Skeletal muscle tissue (tissue), 4 donors: ENCODE data around the gene PAQR4. TPM values are rescaled to one million over a fixed set of nuclear protein-coding genes. Genes with fewer than 3 reads are reported as not detected.

ENCODE experiments used
- H3K27ac ChIP-seq: one replicate; pipeline ENCODE4 v1.7.0; 2013; ENCODE audit warnings: mild to moderate bottlenecking, low read depth, low read length, inconsistent platforms
- H3K27me3 ChIP-seq, 3 donors: one replicate each; pipeline ENCODE4 v1.7.0; 2013; ENCODE audit warnings: low read length in 3 of 3; ENCODE audit not compliant: control insufficient read depth in 3 of 3, insufficient read depth in 3 of 3
- H3K36me3 ChIP-seq, 3 donors: one replicate each; pipeline ENCODE4 v1.7.0; 2013; ENCODE audit warnings: low read length in 3 of 3; ENCODE audit not compliant: control insufficient read depth in 3 of 3, insufficient read depth in 3 of 3
- H3K4me1 ChIP-seq, 3 donors: one replicate each; pipeline ENCODE4 v1.7.0; 2013; ENCODE audit warnings: low read length in 3 of 3, mild to moderate bottlenecking in 3 of 3; ENCODE audit not compliant: control insufficient read depth in 3 of 3, insufficient read depth in 3 of 3
- H3K4me3 ChIP-seq, 3 donors: one replicate each; pipeline ENCODE4 v1.7.0; 2013; ENCODE audit warnings: low read length in 3 of 3
- H3K9ac ChIP-seq, 3 donors: one replicate each; pipeline ENCODE4 v1.7.0; 2013; ENCODE audit warnings: low read length in 3 of 3, mild to moderate bottlenecking in 3 of 3, moderate library complexity in 2 of 3, low read depth in 1 of 3
- H3K9me3 ChIP-seq, 3 donors: one replicate each; pipeline ENCODE4 v1.7.0; 2013; ENCODE audit warnings: low read length in 3 of 3; ENCODE audit not compliant: control insufficient read depth in 3 of 3
- total RNA-seq: library from RNA; depleted of rRNA; stranded (reverse); fragments of >200 nt; gene quantifications from one replicate; pipeline ENCODE4 v1.2.3, GENCODE V29; 2014
- donor health status: Osteomylitis.

Gene PAQR4
- total RNA-seq, 1 donor from 2014 or later: 2.1 TPM

DNA sequence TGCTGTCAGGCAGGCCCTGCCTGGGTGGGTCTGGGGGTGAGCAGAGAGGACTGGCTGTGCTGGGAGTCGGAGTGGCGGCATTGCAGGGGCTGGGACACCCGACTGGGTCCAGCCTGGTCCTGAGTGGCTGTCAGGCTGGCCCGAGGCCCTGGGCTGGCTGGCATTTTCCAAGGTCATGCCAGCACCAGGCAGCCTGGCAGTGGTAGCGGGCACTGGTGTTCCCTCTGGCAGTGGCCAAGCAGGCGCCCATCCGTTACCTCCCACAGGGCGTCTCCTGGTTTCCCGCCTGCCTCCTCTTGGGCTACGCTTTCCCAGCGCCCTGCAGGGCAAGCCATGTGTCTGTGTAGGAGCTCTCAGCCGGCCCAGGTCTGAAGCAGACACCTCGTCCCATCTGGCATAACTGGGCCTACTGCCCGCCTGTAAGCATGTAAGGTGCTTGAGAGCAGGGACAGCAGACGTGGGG lies 16.8 kb downstream of the PAQR4 start:
- Histone ChIP-seq H3K4me3 (peak overlapping the region in 2 of 3 donors; percentile 44 to 58), H3K27ac (peak overlapping the region; percentile 88), H3K36me3 (no peaks in the 10 kb centered on the region), H3K27me3 (peaks cover 0 to 9% (median 8%) of the 10 kb centered on the region in 3 donors), H3K4me1 (peaks cover 28 to 36% (median 30%) of the 10 kb centered on the region in 3 donors), H3K9me3 (no peaks in the 10 kb centered on the region), H3K9ac (peak overlapping the region; percentile 24 to 80 (median 40))

DNA sequence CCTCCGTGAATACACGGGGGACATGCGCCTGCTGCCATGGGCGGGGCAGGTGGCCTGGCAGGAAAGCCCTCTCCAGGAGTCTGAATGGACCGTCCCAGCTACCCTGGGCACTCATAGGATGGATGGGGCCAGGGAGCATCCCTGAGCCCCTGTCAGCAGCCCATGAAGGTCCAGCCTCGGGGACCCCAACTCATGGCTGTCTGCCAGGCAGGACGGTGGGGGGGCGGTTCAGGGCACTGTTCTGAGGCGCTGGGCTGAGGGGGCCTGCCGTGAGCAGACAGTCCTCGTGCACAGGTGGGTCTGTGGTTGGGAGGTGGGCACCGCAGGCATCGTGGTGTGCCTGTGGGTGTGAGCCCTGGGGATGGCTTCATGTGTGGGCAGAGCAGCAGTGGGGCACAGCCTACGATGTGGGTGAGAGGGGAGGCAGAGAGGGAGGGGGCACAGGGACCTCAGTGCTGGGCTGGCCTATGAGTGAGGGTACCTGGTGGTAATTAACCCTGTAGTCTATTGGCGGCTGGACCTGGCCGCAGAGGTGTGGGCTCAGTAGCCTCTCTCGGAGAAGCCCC lies 17.6 kb downstream of the PAQR4 start:
- Histone ChIP-seq H3K36me3 (no peaks in the 10 kb centered on the region), H3K9me3 (no peaks in the 10 kb centered on the region), H3K27ac (no peak overlapping the region), H3K9ac (peak overlapping the region in 1 of 3 donors; percentile 80), H3K4me3 (no peak overlapping the region), H3K27me3 (peaks cover 0 to 9% (median 8%) of the 10 kb centered on the region in 3 donors), H3K4me1 (peaks cover 27 to 36% (median 29%) of the 10 kb centered on the region in 3 donors)

DNA sequence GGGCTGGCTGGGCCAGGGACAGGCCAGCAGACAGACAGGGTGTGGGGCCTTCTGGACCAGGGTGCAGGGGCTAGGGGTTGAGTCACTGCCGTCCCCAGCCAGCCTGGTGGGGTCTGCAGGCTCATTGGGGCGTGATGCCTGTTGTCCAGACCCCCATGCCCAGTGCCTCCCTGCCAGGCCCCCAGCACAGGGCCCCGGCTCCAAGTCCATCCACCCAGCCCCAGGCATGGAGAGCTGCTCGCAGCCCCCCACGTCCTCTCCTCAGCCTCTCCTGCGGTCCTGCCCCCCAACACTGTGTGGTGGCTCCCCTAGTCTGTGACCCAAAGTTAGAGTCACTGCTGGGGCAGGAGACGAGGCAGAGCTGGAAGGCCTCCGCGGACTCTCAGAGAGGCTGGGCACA lies 18.1 kb downstream of the PAQR4 start:
- no peaks in the 10 kb centered on the region for H3K36me3 ChIP-seq
- H3K27ac ChIP-seq: no peak overlapping the region
- no peaks in the 10 kb centered on the region for H3K9me3 ChIP-seq
- H3K27me3 ChIP-seq: peaks cover 0 to 9% (median 8%) of the 10 kb centered on the region in 3 donors
- no peak overlapping the region for H3K4me3 ChIP-seq
- H3K9ac ChIP-seq: no peak overlapping the region
- H3K4me1 ChIP-seq: peaks cover 27 to 36% (median 29%) of the 10 kb centered on the region in 3 donors

DNA sequence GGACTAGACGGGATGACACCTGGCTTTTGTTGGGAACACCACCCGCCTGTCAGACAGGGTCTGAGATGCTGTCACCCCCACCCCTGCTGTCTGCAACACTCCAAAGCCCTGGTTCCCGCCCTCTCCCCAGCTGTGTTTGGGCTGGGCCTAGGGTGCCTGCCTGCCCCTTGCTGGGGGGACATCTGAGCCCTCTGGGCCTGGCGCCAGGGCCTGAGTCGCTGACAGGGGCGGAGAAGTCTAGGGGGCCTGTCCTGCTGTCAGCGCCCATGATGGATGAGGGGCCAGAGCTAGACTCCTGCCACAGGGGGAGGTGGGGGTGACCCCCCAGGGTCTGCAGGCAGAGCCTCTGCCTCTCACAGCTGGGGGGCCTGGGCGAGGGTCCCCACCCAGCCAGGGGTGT lies 18.7 kb downstream of the PAQR4 start:
- Histone ChIP-seq H3K36me3 (no peaks in the 10 kb centered on the region), H3K4me3 (no peak overlapping the region), H3K9ac (no peak overlapping the region), H3K9me3 (no peaks in the 10 kb centered on the region), H3K27ac (no peak overlapping the region), H3K27me3 (peaks cover 0 to 9% (median 8%) of the 10 kb centered on the region in 3 donors), H3K4me1 (peaks cover 27 to 36% (median 29%) of the 10 kb centered on the region in 3 donors)

DNA sequence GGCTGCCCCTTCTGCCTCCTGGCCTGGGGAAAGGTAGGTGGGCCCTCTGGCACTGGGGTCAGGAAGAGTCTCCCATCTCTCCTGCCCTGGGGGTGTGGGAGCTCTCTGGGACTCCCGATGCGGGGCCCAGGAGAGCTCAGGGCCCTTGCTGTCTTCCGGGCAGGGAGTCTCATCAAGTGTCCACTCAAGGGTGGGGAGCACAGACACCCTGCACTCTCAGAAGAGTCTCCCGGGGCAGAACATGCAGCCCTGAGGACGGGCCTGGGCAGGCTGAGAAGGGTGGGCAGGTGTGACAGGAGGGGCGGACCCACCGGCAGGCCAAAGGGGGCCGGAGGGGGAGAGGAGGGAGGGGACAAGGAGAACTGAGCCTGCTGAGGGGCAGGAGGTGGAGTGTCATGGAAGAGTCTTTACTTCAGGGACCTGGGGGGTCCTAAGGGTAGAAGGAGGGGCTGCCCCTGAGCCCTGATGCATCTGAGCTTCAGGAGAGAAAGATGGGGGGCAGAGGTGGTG lies 19.5 kb downstream of the PAQR4 start:
- no peaks in the 10 kb centered on the region for H3K9me3 ChIP-seq
- H3K4me1 ChIP-seq: peaks cover 27 to 36% (median 29%) of the 10 kb centered on the region in 3 donors
- no peaks in the 10 kb centered on the region for H3K36me3 ChIP-seq
- no peak overlapping the region for H3K9ac ChIP-seq
- H3K27ac ChIP-seq: no peak overlapping the region
- peaks cover 0 to 9% (median 8%) of the 10 kb centered on the region in 3 donors for H3K27me3 ChIP-seq
- no peak overlapping the region for H3K4me3 ChIP-seq

DNA sequence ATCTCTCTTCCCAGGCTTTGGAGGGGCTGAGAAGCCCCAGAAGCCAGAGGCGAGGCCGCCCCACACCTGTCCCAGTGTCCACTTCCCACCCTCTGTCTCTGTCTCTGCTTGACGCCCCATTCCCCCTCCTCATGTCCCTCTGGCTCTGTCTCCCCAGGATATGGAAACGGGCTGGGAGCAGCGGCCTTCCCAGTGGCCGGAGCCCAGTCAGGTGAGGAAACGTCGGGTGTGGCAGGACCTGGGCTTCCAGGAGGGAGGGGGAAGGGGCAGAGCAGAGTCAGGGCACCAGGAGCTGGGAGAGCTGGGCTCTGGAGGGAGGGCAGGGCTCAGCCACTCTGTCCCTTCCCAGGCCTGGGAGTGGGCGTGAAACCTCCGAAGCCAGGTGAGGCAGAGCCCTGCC lies 21.7 kb downstream of the PAQR4 start:
- Histone ChIP-seq H3K36me3 (no peaks in the 10 kb centered on the region), H3K9ac (no peak overlapping the region), H3K4me1 (peaks cover 11 to 16% (median 11%) of the 10 kb centered on the region in 3 donors), H3K9me3 (no peaks in the 10 kb centered on the region), H3K27me3 (peaks cover 0 to 9% (median 8%) of the 10 kb centered on the region in 3 donors), H3K4me3 (no peak overlapping the region), H3K27ac (no peak overlapping the region)

DNA sequence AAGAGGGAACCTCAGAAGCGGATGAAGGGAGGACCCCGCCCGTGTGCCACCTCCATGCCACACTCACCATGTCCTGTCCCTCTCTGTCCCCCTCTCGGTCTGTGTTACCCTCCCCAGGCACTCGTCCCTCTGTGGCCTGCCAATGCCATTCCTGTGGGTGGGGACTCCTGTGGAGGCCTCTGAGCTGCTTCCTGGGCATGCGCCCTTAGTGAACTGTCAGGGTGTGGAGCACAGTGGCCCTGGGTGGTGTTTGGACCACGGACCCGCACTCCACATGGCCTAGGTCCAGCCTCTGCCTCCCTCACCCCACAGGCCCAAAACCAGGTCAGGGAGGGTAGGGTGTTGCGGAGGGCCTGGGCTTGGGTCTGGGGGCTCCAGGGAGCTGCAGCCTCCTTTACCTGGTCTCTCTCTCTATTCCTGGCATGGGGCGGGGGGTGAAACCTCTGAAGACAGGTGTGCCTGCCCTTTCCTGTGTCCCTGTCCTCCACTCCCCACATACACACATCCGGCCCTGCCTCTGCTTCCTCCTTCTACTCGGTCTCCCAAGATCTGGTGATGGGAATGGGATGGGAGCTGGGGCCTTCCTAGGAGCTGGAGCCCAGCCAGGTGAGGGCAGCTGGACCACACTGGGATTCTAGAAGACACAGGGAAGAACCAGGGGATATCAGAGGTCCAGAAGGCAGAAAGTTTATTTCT lies 22.6 kb downstream of the PAQR4 start:
- Histone ChIP-seq H3K27me3 (peaks cover 0 to 9% (median 8%) of the 10 kb centered on the region in 3 donors), H3K36me3 (no peaks in the 10 kb centered on the region), H3K9me3 (no peaks in the 10 kb centered on the region), H3K4me1 (peaks cover 2 to 8% (median 3%) of the 10 kb centered on the region in 3 donors), H3K9ac (no peak overlapping the region), H3K4me3 (no peak overlapping the region), H3K27ac (no peak overlapping the region)

DNA sequence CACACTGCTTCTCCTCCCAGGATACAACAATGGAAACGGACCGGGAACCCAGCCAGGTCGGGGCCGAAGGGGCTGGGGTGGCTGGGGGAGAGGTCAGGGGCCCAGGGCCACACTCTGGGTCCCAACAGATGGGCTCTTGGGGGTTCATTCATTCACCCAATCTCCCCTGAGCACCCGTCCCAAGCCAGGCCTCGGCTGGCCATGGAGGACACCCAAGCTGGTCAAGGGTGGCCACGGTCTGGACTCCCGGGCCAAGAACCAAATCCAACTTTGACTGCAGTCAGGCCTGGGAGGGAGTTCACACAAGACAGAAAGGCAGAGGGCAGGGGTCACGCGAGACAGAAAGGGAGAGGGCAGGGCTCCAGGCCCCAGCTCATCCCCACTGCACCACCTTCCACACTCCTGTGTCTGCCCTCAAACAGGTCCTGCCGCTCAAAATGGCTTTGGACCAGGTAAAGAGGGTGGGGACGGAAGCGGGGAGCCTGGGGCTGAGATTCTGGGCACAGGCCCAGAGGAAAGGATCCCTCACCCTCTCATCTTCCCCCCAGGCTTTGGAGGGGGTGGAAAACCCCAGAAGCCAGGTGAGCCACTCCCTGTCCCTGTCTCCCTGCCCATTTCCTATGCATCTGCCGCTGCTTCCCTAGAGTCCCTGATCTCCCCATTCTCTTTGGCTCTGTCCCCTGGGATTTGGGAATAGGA lies 23.4 kb downstream of the PAQR4 start:
- Histone ChIP-seq H3K4me3 (no peak overlapping the region), H3K4me1 (peaks cover 0 to 3% (median 0%) of the 10 kb centered on the region in 3 donors), H3K27ac (no peak overlapping the region), H3K36me3 (no peaks in the 10 kb centered on the region), H3K27me3 (peaks cover 0 to 9% (median 8%) of the 10 kb centered on the region in 3 donors), H3K9me3 (no peaks in the 10 kb centered on the region), H3K9ac (no peak overlapping the region)

DNA sequence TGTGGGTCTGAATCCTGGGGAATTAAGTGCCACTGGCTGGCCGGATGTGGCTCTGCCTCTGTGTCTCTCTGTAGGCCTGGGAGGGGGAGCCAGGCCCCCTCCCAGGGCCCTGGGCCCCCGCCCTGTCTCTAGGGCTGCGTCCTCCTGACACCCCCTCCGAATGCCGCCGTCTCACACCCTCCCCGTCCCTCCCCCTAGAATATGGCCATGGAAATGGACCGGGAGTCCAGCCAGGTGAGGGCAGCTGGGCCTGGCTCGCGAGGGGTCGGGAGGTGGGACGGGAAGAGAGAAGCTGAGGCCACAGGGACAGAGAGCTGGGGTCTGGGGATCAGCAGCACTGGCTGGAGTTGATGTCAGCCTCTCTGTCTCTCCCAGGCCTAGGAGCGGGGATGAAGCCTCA lies 27.1 kb downstream of the PAQR4 start:
- H3K9me3 ChIP-seq: no peaks in the 10 kb centered on the region
- H3K9ac ChIP-seq: no peak overlapping the region
- H3K4me1 ChIP-seq: no peaks in the 10 kb centered on the region
- no peaks in the 10 kb centered on the region for H3K36me3 ChIP-seq
- peaks cover 0 to 5% (median 0%) of the 10 kb centered on the region in 3 donors for H3K27me3 ChIP-seq
- no peak overlapping the region for H3K4me3 ChIP-seq
- H3K27ac ChIP-seq: no peak overlapping the region
